HG03175 (cell line): Measurements from ENCODE around the gene DLG3.
"Not testable (repeated sequence)": the region's sequence is repeated elsewhere in the genome, so short reads cannot be mapped to it uniquely, and the experiment has no call there.

ENCODE experiments used
- ATAC-seq: cut with Tn5 transposase; IDR thresholded peaks from one replicate; pipeline ENCODE4 v1.9.1; 2021; ENCODE audit warnings: mild to moderate bottlenecking, moderate library complexity; ENCODE audit not compliant: unreplicated experiment

The DLG3 gene

DNA sequence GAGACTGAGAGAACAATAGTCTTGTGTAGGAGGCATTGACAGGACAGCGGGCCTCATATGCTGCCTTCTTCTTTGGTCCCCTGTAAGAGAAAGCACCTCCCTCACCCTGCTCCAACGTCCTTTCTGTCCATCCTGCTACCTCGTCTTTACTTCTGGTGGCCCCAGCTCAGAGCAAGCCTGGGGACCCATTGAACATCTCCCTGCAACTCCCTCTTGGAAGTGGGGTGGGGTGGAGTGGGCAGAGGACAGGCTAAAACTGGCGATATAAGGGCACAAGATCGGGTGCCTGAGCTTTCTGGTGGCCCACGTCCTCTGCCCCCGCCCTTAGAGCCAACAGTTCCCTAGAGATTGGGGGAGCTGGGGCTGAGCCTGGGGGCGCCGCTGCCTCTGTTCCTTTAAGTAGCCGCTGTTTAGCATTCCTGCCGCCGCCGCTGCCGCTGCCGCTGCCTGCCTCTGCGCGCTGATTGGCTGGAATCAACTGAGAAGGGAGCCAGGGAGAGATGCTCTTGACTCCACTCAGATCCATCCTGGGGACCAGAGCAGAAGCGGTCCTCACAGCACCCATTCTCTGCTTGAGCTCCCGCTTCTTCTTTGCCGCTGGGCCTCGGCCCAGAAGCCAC, at the start of gene DLG3:
DLG3 (plus strand) TSS at position 510 of the 620 bp plus-strand sequence. CDS start 367 bp downstream, outside the sequence.
- ATAC-seq: no peak

DNA sequence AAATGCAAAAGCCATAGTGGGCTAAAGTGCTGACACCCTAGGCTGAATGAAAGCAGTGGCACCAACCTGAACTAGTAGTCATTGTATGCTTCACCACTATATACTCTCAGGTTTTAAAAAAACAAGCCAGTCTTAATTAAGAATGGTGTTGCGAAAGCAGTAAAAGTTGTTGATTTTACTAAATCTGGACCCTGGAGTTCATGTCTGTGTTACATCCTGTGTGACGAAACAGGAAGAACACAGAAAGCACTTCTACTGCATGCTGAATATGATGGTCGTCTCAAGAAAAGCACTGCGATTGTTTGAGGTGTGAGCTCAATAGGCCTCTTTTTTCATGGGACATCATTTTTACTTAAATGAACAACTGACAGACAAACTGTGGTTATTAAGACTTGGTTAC, 45.7 kb upstream of the DLG3 start:
- ATAC-seq: no peak

DNA sequence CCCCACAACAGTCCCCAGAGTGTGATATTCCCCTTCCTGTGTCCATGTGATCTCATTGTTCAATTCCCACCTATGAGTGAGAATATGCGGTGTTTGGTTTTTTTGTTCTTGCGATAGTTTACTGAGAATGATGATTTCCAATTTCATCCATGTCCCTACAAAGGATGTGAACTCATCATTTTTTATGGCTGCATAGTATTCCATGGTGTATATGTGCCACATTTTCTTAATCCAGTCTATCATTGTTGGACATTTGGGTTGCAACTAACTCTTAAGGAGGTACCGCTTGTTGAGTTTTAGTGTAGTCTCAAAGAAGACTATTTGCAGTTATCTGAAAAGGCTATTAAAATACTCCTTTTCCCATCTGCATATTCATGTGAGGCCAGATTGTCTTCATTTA, 44.5 kb upstream of the DLG3 start:
- ATAC-seq: not testable (repeated sequence)

DNA sequence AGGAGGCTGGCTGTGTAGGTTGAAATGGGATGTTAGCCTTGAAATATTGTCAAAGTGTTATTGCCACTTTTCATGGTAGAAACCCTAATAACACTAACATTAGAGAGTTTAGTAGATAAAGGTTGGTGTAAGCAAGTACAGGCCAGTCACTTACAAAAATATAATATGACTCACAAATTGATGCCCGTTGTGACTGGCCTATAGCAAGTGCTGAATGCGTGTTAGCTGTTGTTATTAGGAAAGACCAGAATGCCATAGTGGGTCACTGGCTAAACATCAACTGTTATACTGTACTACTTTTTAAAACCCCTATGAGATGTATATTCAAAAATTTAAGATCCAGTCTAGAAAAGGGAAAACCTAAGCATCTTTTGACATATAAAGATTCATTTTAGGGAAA, 41.9 kb upstream of the DLG3 start:
- ATAC-seq: no peak

DNA sequence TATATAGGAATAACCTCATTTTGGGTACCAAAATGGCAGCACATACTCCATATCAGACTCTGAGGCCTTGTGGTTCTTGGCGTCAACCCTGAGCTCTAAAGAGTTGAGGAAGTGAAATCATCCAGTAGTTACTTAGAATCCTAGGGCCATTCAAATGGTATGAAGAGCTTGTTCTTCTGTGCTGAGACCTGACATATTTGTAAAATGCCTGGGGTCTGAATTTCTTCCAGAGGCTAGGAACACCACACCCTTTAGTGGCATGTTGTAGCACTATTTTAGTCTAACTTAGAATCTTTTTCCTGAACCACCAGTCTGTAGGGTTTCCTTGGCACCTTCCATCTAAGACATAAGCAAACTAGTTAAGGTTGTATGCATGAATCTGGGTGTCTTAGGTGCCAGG, 39.6 kb upstream of the DLG3 start:
- no peak for ATAC-seq

DNA sequence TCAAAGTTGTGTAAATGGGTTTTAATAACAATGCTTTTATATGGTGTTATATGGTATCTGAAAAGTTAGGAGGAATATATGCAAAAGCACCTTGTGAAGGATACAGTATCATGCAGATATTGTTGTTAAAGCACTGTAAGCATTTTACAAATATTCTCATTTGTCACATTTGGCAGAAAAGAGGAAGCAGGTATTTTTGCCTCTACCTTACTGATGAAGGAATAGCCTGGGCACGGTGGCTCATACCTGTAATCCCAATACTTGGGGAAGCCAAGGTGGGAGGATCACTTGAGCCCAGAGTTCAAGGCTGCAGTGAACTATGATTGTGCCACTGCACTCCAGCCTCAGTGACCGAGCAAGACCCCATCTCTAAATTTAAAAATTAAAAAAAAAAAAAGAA, 33.7 kb upstream of the DLG3 start:
- ATAC-seq: no peak

DNA sequence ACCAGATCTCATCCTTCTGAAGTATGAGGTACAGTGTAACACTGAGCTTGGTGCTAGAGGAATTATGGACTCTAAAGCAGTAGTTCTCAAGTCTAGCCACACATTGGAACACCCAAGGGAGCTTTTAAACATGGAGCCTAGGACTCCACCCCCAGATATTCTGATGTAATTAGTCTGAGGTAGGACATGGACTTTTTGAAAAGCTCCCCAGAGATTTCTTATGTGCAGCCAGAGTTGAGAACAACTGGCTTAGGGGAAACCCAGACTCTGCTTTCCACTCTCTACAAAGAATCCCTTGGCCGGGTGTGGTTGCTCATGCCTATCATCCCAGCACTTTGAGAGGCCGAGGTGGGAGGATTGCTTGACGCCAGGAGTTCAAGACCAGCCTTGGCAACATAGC, 33.2 kb upstream of the DLG3 start:
- ATAC-seq: no peak

DNA sequence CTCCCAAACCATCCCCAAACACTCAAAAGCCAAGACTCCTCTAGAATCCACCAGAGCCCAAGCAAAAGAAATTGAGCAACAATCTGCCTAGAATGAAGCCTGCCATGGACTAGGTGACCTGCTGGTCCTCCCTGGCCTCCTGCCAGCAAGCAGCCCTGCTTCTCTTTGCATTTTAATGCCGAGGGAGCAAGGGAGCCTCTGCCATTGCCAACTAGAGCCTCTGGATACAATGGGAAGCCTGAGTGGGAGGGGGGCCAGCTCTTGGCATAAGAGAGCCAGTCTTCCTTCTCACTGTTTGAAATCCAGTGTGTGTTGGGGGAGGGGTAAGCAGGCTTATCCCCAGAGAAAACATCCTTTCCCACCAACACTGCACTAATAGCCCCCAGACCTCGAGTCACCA, 23.0 kb upstream of the DLG3 start:
- ATAC-seq: no peak

DNA sequence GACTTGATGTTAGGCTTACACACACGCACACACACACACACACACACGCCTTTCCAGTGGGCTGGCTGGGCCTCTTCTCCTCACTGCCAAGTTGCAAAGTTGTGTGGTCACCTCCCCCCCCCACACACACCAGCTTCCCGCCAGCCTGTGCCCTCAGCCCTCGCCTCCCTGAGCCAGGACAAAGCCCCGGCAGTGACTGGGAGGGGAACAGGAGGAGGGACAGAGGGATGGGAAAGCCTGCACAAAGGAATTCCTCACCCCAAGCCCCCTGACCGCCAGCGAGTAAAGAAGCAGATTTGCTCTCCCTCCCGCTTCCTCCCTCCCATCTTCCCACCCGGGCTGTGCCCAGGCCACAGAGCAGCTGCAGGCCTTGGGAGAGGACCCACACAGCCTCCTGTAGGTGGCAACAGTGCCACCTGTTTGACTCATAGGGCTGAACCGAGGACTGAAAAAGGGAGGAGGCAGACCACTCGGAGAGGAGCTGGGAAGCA, 21.7 kb upstream of the DLG3 start, which contains the start of gene GDPD2:
GDPD2 (plus strand) TSS at position 464 of the 491 bp plus-strand sequence. CDS start 1,671 bp downstream, outside the sequence.
- ATAC-seq: no peak

DNA sequence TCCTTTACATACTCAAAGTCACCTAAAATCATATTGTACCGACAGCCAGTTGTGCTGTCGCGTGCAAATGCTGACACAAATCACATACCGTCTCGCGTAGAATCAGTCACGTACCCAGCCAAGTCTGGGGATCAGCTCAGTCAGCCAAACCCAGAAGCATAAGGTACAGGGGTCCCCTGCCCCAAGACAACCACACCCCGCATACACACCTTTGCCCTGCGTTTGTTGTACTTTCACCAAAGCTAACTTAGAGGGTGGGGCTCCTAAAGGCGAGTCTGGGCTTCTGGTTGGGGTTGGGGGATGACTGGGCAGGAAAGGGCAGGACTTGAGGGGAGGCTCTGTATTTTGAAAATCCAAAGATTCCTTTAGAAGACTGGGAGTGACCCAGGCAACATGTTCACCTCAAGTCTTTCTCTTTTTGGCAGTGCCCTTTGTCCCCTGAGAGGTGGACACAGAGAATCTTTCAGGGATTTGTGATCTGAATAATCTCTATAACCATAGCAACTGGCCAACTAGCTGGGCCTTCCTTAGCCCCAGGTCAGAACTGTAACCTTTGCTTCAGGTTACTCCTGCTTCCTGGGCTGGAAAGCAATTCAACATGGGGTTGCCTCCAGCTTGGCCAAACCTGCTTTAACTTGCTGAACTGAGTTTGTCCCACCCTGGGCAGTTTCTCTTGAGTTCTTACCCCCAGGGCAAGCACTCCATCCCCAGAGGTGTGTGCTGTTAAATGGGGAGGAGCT, 20.5 kb upstream of the DLG3 start:
- ATAC-seq: no peak

DNA sequence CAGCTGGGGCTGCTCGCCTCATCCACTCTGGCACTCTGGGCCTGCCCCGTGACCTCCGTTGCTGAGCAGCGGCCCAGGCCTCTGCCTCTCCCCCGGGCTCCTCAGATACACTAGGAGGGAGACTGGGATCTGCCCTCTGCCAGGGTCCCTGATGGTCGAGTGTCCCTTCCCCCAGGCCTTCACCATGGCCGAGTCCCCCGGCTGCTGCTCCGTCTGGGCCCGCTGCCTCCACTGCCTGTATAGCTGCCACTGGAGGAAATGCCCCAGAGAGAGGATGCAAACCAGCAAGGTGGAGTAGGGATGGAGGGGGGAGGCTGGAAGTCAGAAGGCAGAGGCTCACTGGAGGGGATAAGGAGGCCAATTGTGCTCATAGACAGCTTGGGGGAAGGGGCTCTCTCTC, 19.8 kb upstream of the DLG3 start:
- no peak for ATAC-seq

DNA sequence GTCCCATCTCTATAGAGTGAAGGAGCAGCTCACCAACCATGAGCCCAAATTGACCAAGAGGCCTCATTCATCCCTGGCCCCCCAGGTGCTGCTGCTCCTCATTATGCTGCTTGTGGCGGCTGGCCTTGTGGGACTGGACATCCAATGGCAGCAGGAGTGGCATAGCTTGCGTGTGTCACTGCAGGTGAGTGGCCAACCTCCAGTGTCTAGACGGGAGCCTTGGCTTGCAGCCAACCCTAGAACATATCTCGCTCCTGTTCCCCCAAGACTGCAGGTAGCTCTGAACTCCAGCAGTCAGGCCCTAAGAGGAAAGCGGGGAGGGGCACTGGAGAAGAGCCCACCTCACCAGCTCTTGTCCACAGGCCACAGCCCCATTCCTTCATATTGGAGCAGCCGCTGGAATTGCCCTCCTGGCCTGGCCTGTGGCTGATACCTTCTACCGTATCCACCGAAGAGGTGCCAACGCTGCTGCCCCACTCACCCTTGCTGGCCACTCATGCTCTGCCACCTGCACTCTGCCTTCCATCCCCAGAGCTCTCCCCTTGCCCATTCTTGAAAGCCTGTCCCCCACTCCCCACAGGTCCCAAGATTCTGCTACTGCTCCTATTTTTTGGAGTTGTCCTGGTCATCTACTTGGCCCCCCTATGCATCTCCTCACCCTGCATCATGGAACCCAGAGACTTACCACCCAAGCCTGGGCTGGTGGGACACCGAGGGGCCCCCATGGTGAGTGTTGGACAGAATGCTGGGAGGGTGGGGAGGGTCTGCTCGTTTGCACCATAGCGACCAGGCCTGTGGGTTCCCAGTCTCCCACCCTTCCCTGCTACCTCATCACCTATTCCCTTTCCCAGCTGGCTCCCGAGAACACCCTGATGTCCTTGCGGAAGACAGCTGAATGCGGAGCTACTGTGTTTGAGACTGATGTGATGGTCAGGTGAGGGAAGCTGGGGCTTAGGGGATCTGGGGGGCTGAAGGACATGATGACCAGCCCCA, 18.1 kb upstream of the DLG3 start:
- ATAC-seq: no peak

DNA sequence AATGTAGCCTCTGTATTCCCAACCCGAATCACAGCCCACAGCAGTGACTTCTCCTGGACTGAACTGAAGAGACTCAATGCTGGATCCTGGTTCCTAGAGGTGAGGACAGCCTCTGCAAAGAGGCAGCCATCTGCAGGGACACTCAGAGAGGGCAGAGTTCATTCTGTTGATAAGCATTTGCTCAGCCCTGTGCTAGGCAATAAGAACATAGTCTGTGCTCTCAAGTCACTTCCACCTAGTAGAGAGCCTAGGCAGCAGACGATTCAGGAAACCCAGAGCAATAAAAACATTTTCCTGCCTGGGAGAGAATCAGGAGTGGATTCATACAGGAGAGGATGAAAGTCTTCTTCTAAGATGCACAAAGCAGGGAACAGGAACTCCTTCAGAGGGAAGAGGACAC, 17.3 kb upstream of the DLG3 start:
- ATAC-seq: no peak

DNA sequence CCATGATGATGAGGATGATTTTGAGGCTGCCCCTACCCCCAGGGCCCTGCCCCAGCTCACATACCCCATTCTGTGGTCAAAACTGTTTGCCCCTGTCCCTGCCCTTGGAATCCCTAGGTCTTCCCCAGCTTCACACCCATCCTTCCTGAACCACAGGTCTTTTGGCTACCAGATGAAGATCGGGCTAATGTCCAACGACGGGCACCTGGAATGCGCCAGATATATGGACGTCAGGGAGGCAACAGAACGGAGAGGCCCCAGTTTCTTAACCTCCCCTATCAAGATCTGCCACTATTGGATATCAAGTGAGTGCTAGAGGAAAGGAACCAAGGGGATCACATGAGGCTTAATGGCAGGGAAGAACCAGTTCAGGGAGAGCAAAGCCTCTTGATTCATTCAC, 14.9 kb upstream of the DLG3 start:
- no peak for ATAC-seq

DNA sequence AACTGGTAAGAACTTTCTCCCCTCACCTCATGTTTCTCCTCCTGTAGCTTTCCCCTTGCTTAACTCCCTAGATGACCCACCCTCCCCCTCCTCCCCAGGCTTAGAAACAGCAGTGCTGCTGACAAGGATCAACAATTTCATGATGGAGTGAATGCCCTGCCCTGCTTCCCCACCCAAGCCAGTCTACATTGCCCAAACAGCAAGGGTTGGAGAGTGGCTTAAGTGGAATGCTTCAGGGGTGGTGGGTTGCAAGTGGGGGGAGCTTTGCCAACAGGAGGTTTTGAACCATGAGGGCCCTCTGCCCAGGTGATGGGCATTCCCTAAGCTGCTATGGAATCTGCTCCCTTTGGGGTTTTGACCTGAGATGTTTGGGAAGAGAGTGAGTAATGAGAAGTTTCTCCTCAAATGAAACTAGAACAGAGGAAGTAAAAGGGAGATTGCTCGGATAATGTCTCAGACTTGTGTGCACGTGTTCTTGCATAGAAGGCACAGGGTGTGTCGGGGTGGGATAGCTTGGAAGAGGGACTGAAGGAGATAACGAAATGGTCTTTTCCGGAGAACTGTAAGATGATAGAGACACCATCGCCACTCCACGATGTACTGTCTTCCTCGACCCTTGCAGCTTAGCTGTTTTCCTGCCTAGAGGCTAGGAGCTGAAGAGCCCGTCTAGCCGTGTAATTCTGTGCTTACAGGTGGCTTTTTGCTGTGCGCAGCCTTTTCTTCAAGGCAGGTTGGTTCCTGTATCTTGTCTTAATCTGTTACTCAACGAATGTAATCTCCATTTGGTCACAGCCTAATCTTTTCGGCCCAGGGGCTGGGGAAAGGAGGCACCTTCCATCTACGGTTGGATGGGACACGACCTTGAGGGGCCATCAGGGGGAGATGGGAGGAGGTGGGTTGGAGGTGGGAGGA, 11.4 kb upstream of the DLG3 start:
- no peak for ATAC-seq

DNA sequence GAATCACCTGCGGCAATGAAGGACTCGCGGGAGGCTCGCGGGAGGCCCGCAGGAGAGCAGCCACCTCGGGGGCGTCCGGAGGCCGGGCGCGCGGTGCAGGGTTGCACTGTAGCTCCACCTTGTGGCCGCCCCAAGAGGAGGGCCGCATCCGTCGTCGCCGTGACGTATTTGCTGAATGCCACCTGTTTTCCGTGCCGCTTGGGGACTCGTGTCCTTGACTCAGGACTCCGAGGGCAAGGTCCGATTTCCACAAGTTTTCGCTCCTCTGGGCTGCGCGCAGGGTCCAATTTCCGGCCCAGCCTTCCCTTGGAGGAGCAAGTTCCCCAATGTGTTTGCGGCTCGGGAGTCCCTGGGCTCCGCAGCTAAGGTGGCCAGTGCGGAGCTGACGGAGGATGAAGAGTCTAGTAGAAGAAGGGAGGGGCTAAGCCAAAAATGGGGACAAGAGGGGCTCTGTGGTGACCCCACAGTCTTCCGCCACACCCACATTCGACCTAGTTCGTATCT, 10.7 kb upstream of the DLG3 start:
- ATAC-seq: peak; percentile 72

DNA sequence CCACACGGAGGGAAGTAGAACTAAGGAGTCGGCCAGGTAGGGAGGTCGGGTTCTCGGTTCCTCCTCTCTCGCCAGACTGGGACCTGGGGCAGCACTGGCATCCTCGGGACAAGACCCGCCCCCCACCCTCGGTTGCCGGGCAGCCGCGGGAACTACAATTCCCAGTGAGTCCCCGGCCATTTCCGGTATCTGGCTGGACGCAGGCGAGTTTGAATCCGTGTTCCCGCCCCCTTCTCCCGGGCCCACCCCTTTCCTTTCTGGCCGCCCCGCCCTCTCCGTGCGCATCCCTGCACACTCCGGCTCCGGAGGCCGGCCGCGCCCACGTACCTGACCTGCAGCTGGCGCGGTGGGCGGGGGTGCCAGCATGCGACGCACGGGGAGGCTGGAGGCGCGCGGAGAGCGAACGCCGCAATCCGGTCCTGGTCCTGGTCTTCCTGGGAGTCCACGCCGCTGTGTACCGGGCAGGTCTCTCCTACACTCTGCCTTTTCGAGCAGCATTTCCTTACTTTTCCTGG, 10.2 kb upstream of the DLG3 start:
- ATAC-seq: peak; percentile 60

DNA sequence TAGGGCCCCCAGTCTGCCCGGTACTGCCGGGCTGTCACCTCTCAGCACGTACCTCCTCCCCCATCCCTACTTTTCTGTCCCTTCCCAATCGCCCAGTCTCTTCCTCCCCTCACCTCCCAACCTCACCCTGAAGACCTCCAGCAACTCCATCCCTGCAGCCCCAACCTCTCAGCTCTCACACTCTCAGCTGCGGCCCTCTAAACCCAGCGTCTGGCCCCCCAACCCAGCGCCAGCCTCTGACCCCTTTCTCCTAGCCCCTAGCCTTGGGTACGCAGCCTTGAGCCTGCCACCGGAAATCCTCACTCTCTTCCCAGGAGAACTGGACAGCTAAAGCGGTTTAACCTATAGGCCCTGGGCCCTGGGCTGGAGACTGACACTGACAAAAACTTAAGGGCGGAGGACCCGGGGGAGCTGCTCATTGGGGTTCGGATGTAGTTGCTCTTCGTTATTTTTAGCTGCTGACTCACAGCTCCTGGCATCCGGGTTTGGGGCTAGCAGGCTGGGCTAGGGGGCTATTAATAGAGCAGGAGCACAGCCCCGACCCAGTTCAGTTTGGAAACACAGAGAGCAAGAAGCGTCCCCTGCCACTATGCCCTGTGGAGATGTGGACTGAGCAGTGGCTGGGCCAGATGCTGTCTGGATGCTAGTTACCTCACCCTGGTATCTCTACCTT, 9.6 kb upstream of the DLG3 start:
- ATAC-seq: no peak

DNA sequence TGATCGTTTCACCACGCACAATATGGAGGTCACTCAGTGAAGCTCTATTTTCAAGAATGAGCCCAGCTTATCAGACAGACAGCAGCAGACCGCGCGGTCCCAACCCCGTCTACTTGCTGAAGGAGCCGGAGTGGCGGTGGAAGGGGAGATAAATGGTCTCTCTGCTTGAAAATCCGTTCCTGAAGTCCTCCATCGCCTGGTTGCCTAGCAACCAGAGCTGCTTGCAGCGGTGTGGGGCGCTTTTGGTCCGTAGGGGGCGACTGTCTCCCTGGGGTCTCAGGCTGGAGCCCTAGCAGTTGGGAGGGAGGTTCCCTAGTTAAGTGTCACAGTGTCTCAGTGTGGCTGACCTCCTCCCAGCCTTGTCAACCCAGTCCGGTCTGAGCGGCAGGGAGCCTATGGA, 8.3 kb upstream of the DLG3 start:
- no peak for ATAC-seq
